Epidermal melanocyte (primary cell): ENCODE data around the gene MRE11.

Experiments
- DNase-seq: peaks from one replicate; pipeline ENCODE4 v3.0.0; 2011; ENCODE audit warnings: low spot score; ENCODE audit not compliant: insufficient read length

MRE11 gene

GRCh38 chr11:94493281-94494125 is at the start of gene MRE11, which contains the start of gene ANKRD49:
Gene MRE11, minus strand, starts transcription at chr11:94493844. Its CDS starts 1,043 bp downstream, at chr11:94492801.
Gene ANKRD49, plus strand, starts transcription at chr11:94493984. Its CDS starts 2,710 bp downstream, at chr11:94496694.
- DNase-seq, result peak; percentile 68

- DNase-seq, result no peak
Observed at GRCh38 chr11:94539420-94539819, 45.8 kb upstream of the MRE11 start.

GRCh38 chr11:94537031-94537600 is 43.5 kb upstream of the MRE11 start:
- no peak for DNase-seq

- no peak for DNase-seq
Observed at GRCh38 chr11:94536386-94536785, 42.7 kb upstream of the MRE11 start.

DNA sequence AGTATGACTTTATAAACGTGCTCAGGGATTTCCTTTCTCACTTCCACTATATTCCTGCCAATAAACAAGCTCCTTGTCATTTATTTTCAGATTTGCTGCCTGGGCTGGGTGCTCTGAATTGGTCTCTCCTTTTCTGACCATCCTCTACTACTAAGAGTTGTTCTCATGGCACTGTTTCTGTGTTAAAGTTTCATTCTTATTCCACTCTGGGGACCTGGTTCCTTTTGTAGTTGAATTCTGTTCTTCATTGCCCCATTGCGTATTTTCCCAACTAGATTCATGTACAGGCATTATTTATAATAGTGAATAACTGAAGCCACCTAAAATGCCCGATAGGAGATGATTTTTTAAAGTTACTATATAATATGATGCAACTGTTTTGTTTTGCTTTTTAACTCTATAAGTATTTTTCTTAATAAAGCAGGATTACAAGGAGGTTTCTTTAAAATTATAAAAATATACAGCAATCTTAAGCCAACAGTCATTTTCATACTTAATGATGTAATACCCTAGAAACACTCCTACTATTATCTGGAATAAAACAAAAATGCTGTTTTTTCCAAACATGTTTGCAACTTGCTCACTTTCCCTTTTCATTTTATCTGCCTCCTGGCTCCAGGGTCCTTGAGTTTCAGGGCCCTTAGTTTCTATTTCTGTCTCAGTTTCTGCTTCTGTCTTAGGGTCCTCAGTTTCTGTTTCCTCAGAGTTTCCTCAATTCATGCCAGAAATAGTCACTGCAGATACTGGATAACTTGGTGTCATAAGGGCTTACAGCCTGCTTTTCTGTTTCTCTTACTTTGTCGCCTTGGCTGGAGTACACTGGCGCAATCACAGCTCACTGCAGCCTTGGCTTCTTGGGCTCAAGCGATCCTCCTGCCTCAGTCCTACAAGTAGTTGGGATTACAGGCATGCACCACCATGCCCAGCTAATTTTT is 40.3 kb upstream of the MRE11 start:
- no peak for DNase-seq

DNA sequence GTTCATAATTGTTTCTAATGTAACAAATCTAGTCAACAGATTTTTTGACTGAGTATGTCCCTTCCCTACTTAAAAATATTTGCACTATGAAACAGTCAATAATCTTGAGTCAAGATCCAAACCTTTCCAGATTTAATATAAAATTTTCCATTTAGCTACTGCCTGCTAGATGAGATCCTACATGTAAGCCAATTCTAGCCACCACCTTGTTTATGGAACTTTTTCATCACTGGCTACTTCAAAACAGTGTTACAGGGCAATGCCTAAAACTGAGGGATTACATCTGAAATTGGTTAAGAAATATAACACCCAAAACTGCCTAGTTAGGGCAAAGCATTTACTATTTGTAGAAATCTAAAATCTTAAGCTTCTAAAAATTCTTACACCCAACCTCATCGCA is 39.6 kb upstream of the MRE11 start:
- no peak for DNase-seq

DNA sequence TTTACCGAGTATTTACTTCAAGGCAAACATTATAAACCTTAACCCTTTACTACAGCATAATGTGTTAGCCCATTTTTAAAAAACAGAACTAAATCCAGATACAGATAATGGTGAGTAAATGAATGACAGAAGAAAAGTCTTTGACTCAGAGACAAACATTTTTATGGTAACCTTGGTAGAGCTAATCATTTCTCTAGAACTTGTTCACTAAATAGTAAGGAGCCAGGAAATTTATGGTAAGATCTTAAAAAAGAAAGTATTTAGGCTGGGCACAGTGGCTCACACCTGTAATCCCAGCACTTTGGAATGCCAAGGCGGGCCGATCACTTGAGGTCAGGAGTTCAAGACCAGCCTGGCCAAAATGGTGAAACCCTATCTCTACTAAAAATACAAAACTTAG is 38.6 kb upstream of the MRE11 start:
- DNase-seq, result no peak

DNA sequence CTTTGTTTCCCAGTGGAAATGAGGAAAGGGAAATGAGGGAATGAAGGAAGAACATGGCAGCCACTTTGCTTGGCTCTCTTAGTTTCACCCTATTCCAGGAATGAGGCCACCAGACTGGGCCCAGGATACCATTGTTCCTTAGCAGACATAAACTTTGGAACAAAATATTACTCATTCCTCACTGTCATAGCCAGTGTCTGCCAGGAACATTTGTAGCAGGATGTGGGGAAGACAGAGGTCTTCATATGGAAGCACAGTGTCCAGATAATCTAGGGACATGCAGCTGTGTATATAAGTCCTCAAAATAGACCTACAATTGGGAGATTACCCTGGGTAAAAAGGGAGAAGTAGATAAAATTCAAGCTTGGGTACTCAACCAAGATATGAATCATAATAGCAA is 34.9 kb upstream of the MRE11 start:
- no peak for DNase-seq

- no peak for DNase-seq
Observed at GRCh38 chr11:94526645-94527438, 33.2 kb upstream of the MRE11 start.

DNA sequence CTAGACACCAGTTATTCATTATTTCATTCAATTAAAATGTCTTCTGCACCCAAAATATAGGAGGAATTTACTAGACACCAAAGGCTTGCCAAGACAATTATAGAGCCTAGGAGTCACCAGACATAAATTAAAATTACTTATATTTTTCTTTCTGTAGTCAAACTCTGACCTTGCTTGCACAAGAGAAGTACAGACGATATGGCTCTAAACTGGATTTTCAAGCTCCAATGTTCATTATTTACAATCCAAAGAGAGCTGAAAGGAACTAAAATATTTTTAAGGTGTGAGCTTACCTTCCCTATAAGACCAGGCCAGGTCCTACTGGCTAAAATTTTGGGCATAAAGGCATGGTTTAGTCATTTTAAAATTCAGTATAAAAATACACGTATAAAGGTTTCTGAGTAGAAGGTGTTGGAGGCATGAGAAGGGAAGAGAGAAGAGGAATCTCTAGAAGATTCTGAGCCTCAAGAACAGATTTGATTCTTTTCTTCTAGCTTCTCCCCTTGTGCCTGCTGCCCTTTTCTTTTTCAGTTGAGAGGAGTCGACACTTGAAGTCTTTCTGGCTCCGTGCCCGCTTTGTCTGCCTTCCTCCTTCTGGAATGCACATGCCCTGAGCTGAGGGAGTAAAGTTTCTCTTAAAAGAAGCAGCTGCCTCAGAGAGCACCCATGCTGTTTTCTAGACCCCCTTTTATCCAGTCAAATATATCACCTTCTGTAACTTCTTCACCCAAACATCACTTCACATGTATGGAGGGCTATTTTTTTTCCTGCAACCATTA is 32.1 kb upstream of the MRE11 start:
- no peak for DNase-seq

- DNase-seq, result no peak
Observed at GRCh38 chr11:94524341-94524740, 30.7 kb upstream of the MRE11 start.

DNA sequence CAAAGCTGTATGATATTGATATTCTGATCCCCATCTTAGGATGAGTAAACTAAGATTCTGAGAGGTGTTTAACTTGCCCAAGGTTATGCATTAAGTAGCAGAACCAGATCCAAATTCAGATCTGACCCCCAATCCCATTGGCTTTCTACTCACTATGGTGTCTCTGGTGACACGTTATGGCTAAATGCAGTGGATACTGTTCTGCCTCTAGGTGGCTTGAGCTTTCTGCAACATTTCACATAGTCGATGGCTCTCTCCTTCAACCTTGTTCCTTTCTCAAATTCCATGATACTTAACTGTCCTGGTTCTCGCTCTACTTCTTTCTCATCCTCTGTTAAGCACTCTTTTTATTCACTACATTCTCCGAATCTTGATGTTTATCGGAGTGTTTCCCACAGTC is 28.0 kb upstream of the MRE11 start:
- no peak for DNase-seq

- no peak for DNase-seq
Observed at GRCh38 chr11:94519478-94520084, 25.9 kb upstream of the MRE11 start.

DNA sequence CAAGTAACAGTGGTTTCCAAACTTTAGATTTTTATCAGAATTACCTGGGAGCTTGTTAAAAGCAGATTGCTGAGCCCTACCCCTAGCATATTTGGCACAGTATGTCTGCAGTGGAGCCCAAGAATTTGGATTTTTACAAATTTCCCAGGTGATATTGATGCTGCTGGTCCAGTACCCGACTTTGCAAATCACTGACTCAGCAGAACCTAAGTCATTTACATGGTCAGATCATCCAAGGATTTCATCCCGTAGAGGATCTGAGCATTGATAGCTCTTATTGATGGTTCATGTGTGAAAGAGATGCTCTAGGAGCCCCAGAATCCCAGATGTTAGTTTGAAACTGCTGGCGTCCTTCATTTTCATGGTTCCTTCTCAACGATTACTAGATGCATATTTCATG is 24.7 kb upstream of the MRE11 start:
- DNase-seq, result no peak

DNA sequence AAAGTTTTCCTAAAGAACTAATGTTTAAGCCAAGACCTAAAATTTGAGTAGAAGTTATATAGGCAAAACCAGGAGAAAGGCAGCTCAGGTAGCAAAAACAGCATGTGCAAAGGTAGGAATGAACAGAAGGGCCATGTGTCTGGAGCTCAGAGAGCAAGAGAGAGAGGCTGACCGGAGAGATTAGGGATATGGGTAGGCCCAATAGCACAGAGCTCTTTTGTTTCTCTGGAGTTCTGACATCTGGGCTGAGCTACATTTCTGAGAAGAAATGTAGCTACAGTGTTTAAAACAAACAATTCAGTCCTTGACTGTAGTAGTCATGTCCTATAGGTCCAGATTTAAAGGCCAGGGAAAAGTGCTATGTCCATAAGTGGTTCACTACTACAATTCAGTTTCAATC is 23.1 kb upstream of the MRE11 start:
- no peak for DNase-seq

- DNase-seq, result no peak
Observed at GRCh38 chr11:94515398-94515797, 21.8 kb upstream of the MRE11 start.

DNA sequence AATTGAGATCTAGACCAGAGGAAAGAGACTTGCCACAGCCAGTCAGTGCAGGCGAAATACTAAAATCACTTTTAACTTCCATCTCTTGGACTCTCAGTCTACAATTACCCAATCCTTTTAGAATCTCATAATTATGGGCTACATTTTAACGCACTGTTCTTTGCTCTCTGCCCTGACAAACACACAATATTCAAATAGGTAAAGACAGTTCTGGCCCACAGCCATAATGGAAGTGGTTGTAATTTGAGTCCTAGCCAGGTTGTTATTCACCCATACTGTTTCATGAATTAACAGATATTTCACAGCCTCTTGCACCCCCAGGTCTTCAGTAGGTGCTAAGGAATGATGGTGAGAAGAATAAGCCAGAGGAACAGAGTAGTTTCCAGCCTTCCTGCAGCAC is 19.4 kb upstream of the MRE11 start:
- no peak for DNase-seq

DNA sequence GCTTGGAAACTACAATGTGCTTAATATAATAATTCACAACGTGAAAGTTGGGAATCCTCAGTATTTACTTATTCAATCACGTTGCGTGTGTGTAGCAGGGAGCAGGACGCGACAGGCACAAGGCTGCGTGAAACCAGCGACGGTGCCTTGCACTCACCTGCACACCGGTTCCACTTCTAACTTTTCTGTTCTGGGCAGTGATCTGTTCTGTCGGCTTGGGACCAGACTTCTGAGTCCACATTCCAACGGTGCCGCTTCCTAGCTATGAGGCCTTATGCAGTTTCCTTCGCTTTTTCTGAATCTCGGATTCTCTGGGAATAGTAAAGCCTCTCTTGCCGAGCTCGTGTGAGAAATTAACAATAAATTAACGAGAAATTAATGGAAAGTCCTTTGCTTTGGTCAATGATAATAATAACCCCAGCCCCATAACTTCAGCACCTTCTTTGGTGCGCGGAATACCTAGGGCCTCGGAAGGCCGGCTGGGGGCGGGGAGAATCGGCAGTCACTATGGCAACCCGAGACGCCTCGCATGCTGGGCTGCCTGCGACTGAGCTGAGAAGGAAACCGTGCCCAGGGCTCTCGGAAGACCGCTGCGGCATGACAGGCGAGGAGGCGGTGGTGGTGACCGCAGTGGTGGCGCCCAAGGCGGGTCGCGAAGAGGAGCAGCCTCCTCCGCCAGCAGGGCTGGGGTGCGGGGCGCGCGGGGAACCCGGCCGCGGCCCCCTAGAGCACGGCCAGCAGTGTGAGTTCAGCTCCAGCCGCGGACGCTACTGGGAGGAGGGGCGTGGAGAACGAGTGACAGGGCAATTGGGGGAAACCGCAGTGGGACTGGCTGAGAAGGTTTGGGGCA is 18.5 kb upstream of the MRE11 start, which contains the start of gene C11orf97:
C11orf97 (plus strand) TSS at position 530 of the 850 bp plus-strand sequence; CDS start at position 598, 68 bp downstream.
- DNase-seq, result peak; percentile 34

GRCh38 chr11:94507485-94507884 is 13.8 kb upstream of the MRE11 start:
- DNase-seq, result no peak
